ENCODE results near the gene TSPAN13.

TSPAN13 gene

DNA sequence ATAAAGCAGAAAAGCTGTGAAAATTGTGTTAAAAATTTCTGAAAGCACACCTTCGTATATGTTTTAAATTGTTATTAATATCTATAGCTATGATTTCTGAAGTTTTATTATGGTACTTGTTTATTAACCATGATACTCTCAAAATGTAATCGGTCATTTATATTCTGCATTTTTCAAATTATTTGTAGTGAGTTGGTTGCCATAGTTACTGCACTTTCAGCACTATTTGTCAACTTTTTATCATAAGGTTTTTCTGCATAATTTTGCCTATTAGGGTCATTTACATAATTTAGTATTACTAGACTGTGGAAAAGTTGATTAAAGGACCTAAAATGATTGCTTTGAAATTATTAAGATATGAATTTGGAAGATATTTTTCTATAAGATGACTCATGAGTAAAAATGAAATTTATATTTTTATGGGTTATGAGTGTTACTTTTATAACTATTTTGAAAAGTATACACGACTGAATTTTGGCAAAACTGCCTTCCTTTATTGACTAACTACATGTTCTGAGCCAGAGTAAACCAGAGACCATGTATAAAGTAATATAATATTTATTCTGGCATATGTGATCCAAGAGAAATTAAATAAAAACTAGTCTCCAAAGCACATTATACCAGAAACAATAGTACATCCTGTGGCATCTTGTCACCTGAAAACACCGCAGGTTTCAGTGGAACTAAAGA lies 59.1 kb downstream of the TSPAN13 start:
- DNase-seq (ENCODE audit: low spot score), result no peak

DNA sequence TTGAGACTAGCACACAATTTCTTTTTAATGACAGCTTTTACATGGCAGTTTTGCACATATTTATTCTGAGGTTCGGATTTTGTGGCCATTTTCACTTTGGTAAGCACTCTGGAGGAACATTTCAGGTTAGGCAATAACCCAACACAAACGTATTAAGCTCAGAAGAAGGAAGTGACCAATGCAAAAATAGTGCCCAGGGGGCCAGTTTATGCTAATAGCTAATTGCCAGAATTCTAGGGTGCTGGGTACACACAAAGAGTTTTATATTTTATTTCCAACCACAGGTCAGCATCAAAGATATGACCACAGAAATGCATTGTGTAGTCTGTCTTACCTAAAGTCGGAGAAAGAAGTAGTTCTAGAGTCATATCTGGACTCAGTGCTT lies 59.7 kb downstream of the TSPAN13 start:
- no peak for DNase-seq (ENCODE audit: low spot score)

DNA sequence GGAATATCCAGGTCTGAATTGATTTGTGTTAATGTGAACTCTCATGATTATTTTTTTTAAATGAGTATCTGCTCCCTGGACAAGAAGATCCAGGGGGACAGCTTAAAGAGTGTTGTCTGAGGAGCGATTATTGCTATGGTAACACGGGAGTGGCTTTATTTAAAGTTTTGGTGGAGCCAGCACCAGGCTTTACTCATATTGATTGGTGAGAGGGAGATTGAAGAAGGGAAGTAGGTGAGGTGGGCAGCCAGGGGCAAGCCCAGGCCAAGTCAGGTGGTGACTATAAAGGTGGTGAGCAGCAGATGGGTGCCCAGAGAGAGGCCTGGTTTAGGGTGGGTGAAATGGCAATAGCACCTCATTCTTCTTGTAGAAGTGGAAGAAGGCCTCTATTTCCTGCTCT lies 61.4 kb downstream of the TSPAN13 start:
- DNase-seq (ENCODE audit: low spot score), result no peak

DNA sequence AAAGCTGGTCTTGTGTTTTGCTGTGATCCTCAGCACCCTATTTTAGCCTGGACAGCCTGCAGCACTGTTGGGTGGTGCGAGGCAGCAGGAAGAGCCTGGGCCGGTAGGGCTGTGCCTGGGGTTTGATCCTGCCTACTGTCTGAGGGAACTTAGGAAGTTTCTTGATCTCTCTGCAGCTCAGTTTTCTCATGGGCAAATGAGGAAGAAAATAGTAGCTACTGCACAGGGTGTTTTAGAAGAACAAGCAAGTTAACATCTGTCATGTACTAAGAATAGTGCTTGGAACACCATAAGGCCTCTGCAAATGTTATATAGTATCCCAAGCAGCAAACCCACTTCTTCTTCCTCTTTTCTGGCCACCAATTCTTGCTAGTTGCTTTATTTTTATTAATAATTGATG lies 63.3 kb downstream of the TSPAN13 start:
- DNase-seq (ENCODE audit: low spot score), result no peak

DNA sequence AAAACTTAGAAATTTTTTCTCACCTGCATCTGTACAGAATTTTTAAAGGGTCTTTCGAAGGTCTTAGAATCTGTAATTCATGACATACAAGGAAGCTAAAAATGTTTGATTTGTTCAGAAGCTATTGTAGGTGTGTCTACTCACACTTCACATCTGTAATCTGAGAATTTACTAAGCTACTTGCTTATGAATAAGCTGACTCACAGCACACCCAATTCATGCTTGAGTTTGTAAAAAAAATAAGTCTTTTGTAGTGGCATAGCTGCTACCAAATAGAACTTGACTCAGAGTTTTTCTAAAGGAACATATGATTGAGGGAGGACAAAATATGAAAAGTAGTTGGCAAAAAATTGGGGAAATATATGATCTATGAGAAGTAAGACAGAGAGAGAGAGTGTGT lies 64.0 kb downstream of the TSPAN13 start:
- DNase-seq (ENCODE audit: low spot score), result no peak

DNA sequence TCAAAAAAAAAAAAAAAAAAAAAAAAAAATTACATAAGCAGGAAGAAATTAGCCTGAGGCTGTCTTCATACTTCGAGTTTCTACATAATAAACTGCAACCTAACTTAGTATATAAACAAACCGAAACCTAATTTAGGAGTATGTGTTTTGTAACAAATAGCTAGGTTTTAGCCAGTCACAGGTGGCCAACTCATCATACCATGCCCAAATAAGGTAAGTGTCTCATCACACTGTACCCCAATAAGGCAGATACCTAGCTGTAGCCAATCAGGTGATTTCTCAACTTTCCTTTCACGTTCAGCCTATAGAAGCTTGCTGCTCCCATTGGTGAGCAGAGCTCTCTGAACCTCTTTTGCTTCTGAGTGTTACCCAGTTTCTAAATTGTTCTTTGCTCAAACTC lies 65.2 kb downstream of the TSPAN13 start:
- DNase-seq (ENCODE audit: low spot score), result no peak

DNA sequence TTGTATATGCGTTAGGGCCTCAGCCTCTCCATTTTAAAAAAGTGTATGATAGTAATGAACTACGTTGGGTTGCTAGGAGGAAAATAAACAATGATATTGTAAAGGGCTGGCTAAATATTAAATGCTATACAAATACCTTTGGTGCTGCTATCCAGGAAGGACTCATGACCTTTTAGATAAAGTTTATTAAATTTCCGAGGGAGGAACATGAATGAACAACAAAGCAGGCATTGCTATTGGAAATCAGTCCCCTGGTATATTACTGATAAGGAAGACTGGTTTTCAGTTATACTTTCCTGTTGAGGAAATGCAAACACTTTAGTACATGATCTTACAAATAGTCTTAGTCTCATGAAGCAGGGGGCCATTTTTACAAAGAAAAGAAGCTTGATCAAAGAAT lies 68.5 kb downstream of the TSPAN13 start:
- no peak for DNase-seq (ENCODE audit: low spot score)

DNA sequence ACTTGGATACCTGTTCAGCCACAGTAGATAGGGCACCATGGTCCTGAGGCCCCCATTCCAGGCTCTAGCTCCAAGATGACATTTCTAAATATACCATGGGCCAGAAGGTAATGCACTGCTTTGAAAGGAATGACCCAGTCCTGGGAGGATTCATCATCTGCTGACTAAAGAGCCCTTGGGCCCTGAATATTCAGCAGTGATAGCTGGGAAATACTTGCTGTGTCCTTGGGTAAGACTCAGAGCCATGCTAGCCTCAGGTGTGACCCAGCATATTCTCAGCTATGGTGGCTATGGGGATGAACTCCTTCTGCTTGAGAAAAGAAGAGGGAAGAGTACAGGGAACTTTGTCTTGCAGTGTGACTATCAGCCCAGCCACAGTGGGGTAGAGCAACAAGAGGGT lies 72.5 kb downstream of the TSPAN13 start:
- DNase-seq (ENCODE audit: low spot score), result no peak

DNA sequence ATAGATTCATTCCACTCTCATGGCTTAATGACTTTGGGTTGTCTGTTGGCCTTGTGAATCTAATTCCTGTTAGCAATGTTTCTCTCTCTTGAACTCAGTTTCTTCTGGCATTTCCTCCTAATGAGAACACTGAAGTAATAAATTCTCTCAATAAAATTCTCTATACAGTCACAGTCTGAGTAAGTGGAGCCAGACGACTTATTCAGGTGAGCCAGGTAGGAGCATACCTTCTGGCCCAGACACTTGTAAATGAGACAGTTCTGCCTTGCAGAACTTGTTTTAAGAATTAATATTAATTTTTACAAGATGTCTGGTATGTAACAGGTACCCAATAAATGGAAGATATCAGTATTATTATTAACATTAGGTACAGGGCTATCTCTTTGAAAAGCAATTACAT lies 79.8 kb downstream of the TSPAN13 start:
- no peak for DNase-seq (ENCODE audit: low spot score)
